GM19397 (cell line): ENCODE measurements around the gene PSMD8.
A peak's percentile ranks its signal among the peaks of the same experiment; 100 is the strongest.
"Not testable (repeated sequence)": the region's sequence is repeated elsewhere in the genome, so short reads cannot be mapped to it uniquely, and the experiment has no call there.

ENCODE experiments used
- ATAC-seq: cut with Tn5 transposase; IDR thresholded peaks from one replicate; pipeline ENCODE4 v1.9.1; 2021; ENCODE audit warnings: mild to moderate bottlenecking, moderate library complexity; ENCODE audit not compliant: unreplicated experiment

Gene PSMD8

GRCh38 chr19:38361633-38362075, 12.7 kb upstream of the PSMD8 start:
- peak; percentile 60 for ATAC-seq

GRCh38 chr19:38362076-38362945, 12.1 kb upstream of the PSMD8 start:
- peak; percentile 25 for ATAC-seq

GRCh38 chr19:38362946-38363688, 11.3 kb upstream of the PSMD8 start:
- ATAC-seq: not testable (repeated sequence)

- ATAC-seq: no peak
Observed at GRCh38 chr19:38367041-38367440, 7.3 kb upstream of the PSMD8 start.

- no peak for ATAC-seq
Observed at GRCh38 chr19:38369584-38369983, 4.8 kb upstream of the PSMD8 start.

- no peak for ATAC-seq
Observed at GRCh38 chr19:38370299-38370698, 4.1 kb upstream of the PSMD8 start.

- no peak for ATAC-seq
Observed at GRCh38 chr19:38371081-38371480, 3.3 kb upstream of the PSMD8 start.

GRCh38 chr19:38373907-38374331, 452 bp upstream of the PSMD8 start:
- ATAC-seq: no peak

GRCh38 chr19:38375098-38375493, 725 bp downstream of the PSMD8 start:
- no peak for ATAC-seq

- ATAC-seq: no peak
Observed at GRCh38 chr19:38375748-38376147, 1.4 kb downstream of the PSMD8 start.

- no peak for ATAC-seq
Observed at GRCh38 chr19:38376576-38376975, 2.2 kb downstream of the PSMD8 start.

GRCh38 chr19:38377052-38377451, 2.7 kb downstream of the PSMD8 start:
- no peak for ATAC-seq

- ATAC-seq: no peak
Observed at GRCh38 chr19:38378866-38379265, 4.5 kb downstream of the PSMD8 start.

GRCh38 chr19:38381138-38381537, 6.8 kb downstream of the PSMD8 start:
- no peak for ATAC-seq

- no peak for ATAC-seq
Observed at GRCh38 chr19:38383184-38383583, 8.8 kb downstream of the PSMD8 start.

GRCh38 chr19:38383743-38384142, 9.4 kb downstream of the PSMD8 start:
- ATAC-seq: no peak

- no peak for ATAC-seq
Observed at GRCh38 chr19:38384209-38385027, 10.0 kb downstream of the PSMD8 start.

GRCh38 chr19:38385057-38385803, 10.9 kb downstream of the PSMD8 start:
- no peak for ATAC-seq

- no peak for ATAC-seq
Observed at GRCh38 chr19:38385804-38386257, 11.5 kb downstream of the PSMD8 start.

- ATAC-seq: no peak
Observed at GRCh38 chr19:38386300-38386970, 12.1 kb downstream of the PSMD8 start.
